IMR-90 (cell line): Measurements from ENCODE around the gene CDC42EP4. TPM values are rescaled to one million over a fixed set of nuclear protein-coding genes. Genes with fewer than 3 reads are reported as not detected.

Source experiments
- ATAC-seq: fragments of 200-7000 bp; cut with Tn5 transposase; 2 replicates; pipeline ENCODE4 v1.9.1; 2020; ENCODE audit warnings: low read depth, mild to moderate bottlenecking, moderate library complexity
- BruUV-seq: library from RNA; stranded (reverse); fragments of 400-500 nt; replicated peaks from 2 replicates; lab custom pipeline; 2021; lab: Mats Ljungman, UMichigan
- CTCF ChIA-PET: fragments of 300-600 bp; formaldehyde crosslinking; extraction: SDS; loops from one replicate; lab custom pipeline; 2021; ENCODE audit warnings: antibody characterized with exemption; lab: Yijun Ruan, JAX
- POLR2A ChIA-PET: fragments of 300-600 bp; sonication (Branson Sonifier 250); formaldehyde crosslinking; loops from one replicate; lab custom pipeline; 2022; ENCODE audit warnings: antibody characterized with exemption; ENCODE audit not compliant: unreplicated experiment; lab: Charles Lee
- DNase-seq: peaks from one replicate; pipeline ENCODE4 v3.0.0; 2013
- H2AFZ ChIP-seq: replicated peaks from 2 replicates; pipeline ENCODE3; 2013; ENCODE audit warnings: low read length, mild to moderate bottlenecking; ENCODE audit not compliant: poor library complexity
- H2AK5ac ChIP-seq: 2 replicates; pipeline ENCODE4 v1.6.1; 2013; ENCODE audit warnings: low read depth, low read length, inconsistent platforms
- H2AK9ac ChIP-seq: replicated peaks from 2 replicates; pipeline ENCODE3; 2013; ENCODE audit warnings: mild to moderate bottlenecking, low read depth, low read length, moderate library complexity; ENCODE audit not compliant: poor library complexity
- H2BK120ac ChIP-seq: 2 replicates; pipeline ENCODE4 v1.6.1; 2013; ENCODE audit warnings: low read depth, low read length, inconsistent platforms
- H2BK15ac ChIP-seq: 3 replicates; pipeline ENCODE4 v1.6.1; 2013; ENCODE audit warnings: low read depth, low read length, inconsistent platforms
- H2BK20ac ChIP-seq: 2 replicates; pipeline ENCODE4 v1.6.1; 2013; ENCODE audit warnings: low read depth, mild to moderate bottlenecking, inconsistent platforms, low read length, moderate library complexity
- H2BK5ac ChIP-seq: 2 replicates; pipeline ENCODE4 v1.6.1; 2013; ENCODE audit warnings: mild to moderate bottlenecking, low read depth, low read length, inconsistent platforms; ENCODE audit not compliant: poor library complexity, severe bottlenecking
- H3K14ac ChIP-seq: replicated peaks from 2 replicates; pipeline ENCODE4 v1.6.1; 2013; ENCODE audit warnings: low read depth, low read length, inconsistent platforms
- H3K18ac ChIP-seq: 2 replicates; pipeline ENCODE4 v1.6.1; 2013; ENCODE audit warnings: low read depth, low read length, control low read depth
- H3K23ac ChIP-seq: 2 replicates; pipeline ENCODE4 v1.6.1; 2013; ENCODE audit warnings: low read depth, low read length, inconsistent platforms
- H3K27ac ChIP-seq: 2 replicates; pipeline ENCODE4 v1.5.1; 2013; ENCODE audit warnings: mild to moderate bottlenecking, control low read depth, low read length; ENCODE audit not compliant: insufficient read depth
- H3K27me3 ChIP-seq: 2 replicates; pipeline ENCODE4 v1.6.1; 2013; ENCODE audit warnings: low read length; ENCODE audit not compliant: control insufficient read depth, insufficient read depth
- H3K36me3 ChIP-seq: 2 replicates; pipeline ENCODE4 v1.6.1; 2013; ENCODE audit warnings: low read length, mixed read lengths; ENCODE audit not compliant: control insufficient read depth, insufficient read depth
- H3K4ac ChIP-seq: 2 replicates; pipeline ENCODE4 v1.6.1; 2013; ENCODE audit warnings: low read depth, low read length, inconsistent platforms
- H3K4me1 ChIP-seq: 2 replicates; pipeline ENCODE4 v1.6.1; 2013; ENCODE audit warnings: low read length, mixed read lengths; ENCODE audit not compliant: control insufficient read depth, insufficient read depth
- H3K4me2 ChIP-seq: 2 replicates; pipeline ENCODE4 v1.6.1; 2013; ENCODE audit warnings: low read depth, mild to moderate bottlenecking, control low read depth, low read length, moderate library complexity
- H3K4me3 ChIP-seq: 2 replicates; pipeline ENCODE4 v1.5.1; 2013; ENCODE audit warnings: low read depth, mild to moderate bottlenecking, control low read depth, low read length, moderate library complexity; ENCODE audit not compliant: insufficient read depth
- H3K56ac ChIP-seq: 2 replicates; pipeline ENCODE4 v1.6.1; 2013; ENCODE audit warnings: low read length, inconsistent platforms; ENCODE audit not compliant: insufficient read depth; ENCODE audit errors: extremely low read depth
- H3K79me1 ChIP-seq, 2 experiments: 2 replicates each; pipeline ENCODE4 v1.6.1; 2013; ENCODE audit warnings: low read length in 2 of 2, inconsistent platforms in 1 of 2, low read depth in 1 of 2
- H3K9ac ChIP-seq: 2 replicates; pipeline ENCODE4 v1.6.1; 2013; ENCODE audit warnings: low read depth, low read length, control low read depth
- H3K9me1 ChIP-seq: 2 replicates; pipeline ENCODE4 v1.6.1; 2013; ENCODE audit warnings: low read length, inconsistent platforms; ENCODE audit not compliant: insufficient read depth
- H3K9me3 ChIP-seq: 2 replicates; pipeline ENCODE4 v1.6.1; 2013; ENCODE audit warnings: low read length; ENCODE audit not compliant: control insufficient read depth, insufficient read depth
- H4K20me1 ChIP-seq: 2 replicates; pipeline ENCODE4 v1.6.1; 2013; ENCODE audit warnings: low read length, inconsistent platforms; ENCODE audit not compliant: insufficient read depth
- H4K5ac ChIP-seq: 2 replicates; pipeline ENCODE4 v1.6.1; 2013; ENCODE audit warnings: mild to moderate bottlenecking, low read depth, low read length, control low read depth
- H4K8ac ChIP-seq, 2 experiments: 2 replicates each; pipeline ENCODE4 v1.6.1; 2013; ENCODE audit warnings: low read depth in 2 of 2, low read length in 2 of 2, control low read depth in 1 of 2, inconsistent platforms in 1 of 2
- H4K91ac ChIP-seq: 2 replicates; pipeline ENCODE4 v1.6.1; 2013; ENCODE audit warnings: low read depth, low read length, inconsistent platforms; ENCODE audit not compliant: insufficient read depth
- CEBPB ChIP-seq: IDR thresholded peaks from 2 replicates; pipeline ENCODE4 v1.6.1; 2012; ENCODE audit warnings: low read depth, low read length, improper control_type of control experiment
- CHD1 ChIP-seq: IDR thresholded peaks from 2 replicates; pipeline ENCODE4 v1.6.1; 2012; ENCODE audit warnings: low read depth, low read length, improper control_type of control experiment
- POLR2A ChIP-seq: IDR thresholded peaks from 2 replicates; pipeline ENCODE4 v1.6.1; 2012; ENCODE audit warnings: mild to moderate bottlenecking, low read depth, low read length
- RCOR1 ChIP-seq: IDR thresholded peaks from 2 replicates; pipeline ENCODE4 v1.6.1; 2012; ENCODE audit warnings: mild to moderate bottlenecking, low read length, improper control_type of control experiment; ENCODE audit not compliant: insufficient replicate concordance
- RFX5 ChIP-seq: IDR thresholded peaks from 2 replicates; pipeline ENCODE4 v1.8.0; 2012; ENCODE audit warnings: low read depth, mild to moderate bottlenecking, low read length, moderate library complexity
- WGBS, 2 experiments: methylation state at CpG; one replicate each; pipeline versions ENCODE4 v1.1.5 to v1.1.7; 2013; ENCODE audit warnings: missing lambda C conversion rate in 2 of 2; ENCODE audit not compliant: insufficient read length in 1 of 2; ENCODE audit errors: extremely low coverage in 2 of 2; 5-methylcytosine and 5-hydroxymethylcytosine counted together
- dilution Hi-C: fragments of 300-500 bp; cut with HindIII; formaldehyde crosslinking; loops from one replicate; pipeline ENCODE4 v1.14.3; 2018; ENCODE audit warnings: low sequenced_read_pairs; ENCODE audit not compliant: unreplicated experiment
- in situ Hi-C: fragments of 300-500 bp; cut with MboI; formaldehyde crosslinking; loops from 3 replicates; pipeline ENCODE4 v1.14.3; 2019; ENCODE audit warnings: low sequenced_read_pairs, inconsistent platforms, mixed read lengths
- intact Hi-C: fragments of 100-400 bp; cut with micrococcal nuclease; formaldehyde crosslinking; loops from 2 replicates; pipeline ENCODE4 v1.10.0; 2022
- polyA plus RNA-seq, 3 experiments: library from polyadenylated mRNA; depleted of rRNA; stranded (reverse); fragments of >200 nt; gene quantifications; 2 replicates each; pipeline ENCODE4 v1.2.3, GENCODE V29; 2012; ENCODE audit warnings: low replicate concordance in 1 of 3
- total RNA-seq: library from RNA; depleted of rRNA; stranded (reverse); fragments of >200 nt; gene quantifications from 2 replicates; pipeline ENCODE4 v1.2.3, GENCODE V29; 2012
- TF ChIP-seq, protein P1 (sequence below): fragments of 150-350 bp; IDR thresholded peaks from 2 replicates; pipeline ENCODE4 v1.6.1; 2016; ENCODE audit warnings: low read depth, mild to moderate bottlenecking, low read length, moderate library complexity, borderline replicate concordance

CDC42EP4 gene
- total and polyA plus RNA-seq, 2 of the 4 experiments (the other 2 are of a cell fraction) = 14.3 to 25.8 TPM

DNA sequence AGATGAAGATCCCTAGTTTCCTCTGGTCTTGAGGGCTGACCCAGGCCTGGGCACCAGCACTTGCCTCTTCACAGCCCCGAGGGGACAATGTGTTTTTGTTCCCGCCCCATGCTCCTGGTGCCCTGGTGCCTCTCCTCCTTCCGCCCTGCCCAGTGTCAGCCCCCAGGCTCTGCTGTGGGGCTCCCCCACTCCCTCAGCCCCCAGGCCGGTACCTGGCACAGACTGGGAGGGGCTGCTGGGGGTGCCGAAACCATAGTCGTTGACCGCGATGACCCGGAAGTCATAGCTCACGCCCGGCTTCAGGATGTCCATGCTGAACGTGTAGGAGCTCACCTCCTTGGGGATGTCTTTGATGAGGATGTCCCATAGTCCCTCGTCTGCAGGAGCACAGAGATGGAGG lies 40.5 kb upstream of the CDC42EP4 start:
- H4K8ac ChIP-seq = no peak overlapping the region
- H2AFZ ChIP-seq = no peak overlapping the region
- no peak overlapping the region for H3K23ac ChIP-seq
- no peak overlapping the region for H2AK5ac ChIP-seq
- WGBS, 2 experiments = 92% methylated on average over 7 of the region's 13 CpGs; no CpG with 5 or more reads in 1 of the 2 experiments
- peaks cover 7% of the 10 kb centered on the region; the same call in 1 of the 2 replicates for H3K4me1 ChIP-seq
- no peak overlapping the region for H3K56ac ChIP-seq
- no peak overlapping the region for H2AK9ac ChIP-seq
- H3K4me3 ChIP-seq = no peak overlapping the region
- ChIA-PET POLR2A (no interaction called here), CTCF (no interaction called here)
- no peak overlapping the region for H3K9ac ChIP-seq
- no peaks in the 10 kb centered on the region for H3K36me3 ChIP-seq
- no peaks in the 10 kb centered on the region; the same call in 1 of the 2 replicates for H4K20me1 ChIP-seq
- dilution Hi-C loops (no loop called here), in situ Hi-C loops (loop anchor here (25.0 kb wide), 1 partner anchor 765 kb away; no protein-coding TSS in a partner anchor), intact Hi-C loops (no loop called here)
- no peak for ATAC-seq
- no peak overlapping the region for H4K5ac ChIP-seq
- no peaks in the 10 kb centered on the region for H3K79me1 ChIP-seq
- H3K18ac ChIP-seq = no peak overlapping the region
- H2BK20ac ChIP-seq = no peak overlapping the region
- H3K14ac ChIP-seq = no peak overlapping the region
- H3K4ac ChIP-seq = no peak overlapping the region
- H3K27ac ChIP-seq = no peak overlapping the region
- no peak overlapping the region for H3K4me2 ChIP-seq
- H2BK120ac ChIP-seq = no peak overlapping the region
- no peak overlapping the region for H4K91ac ChIP-seq
- H2BK15ac ChIP-seq = no peak overlapping the region
- no peak for DNase-seq
- no peaks in the 10 kb centered on the region; the same call in 1 of the 2 replicates for H3K27me3 ChIP-seq
- 0 out of 2 replicates have a peak, but pooled peaks cover 4% of the 10 kb centered on the region for H3K9me1 ChIP-seq
- no peak overlapping the region for H2BK5ac ChIP-seq
- no TSS peak for BruUV-seq
- TF ChIP-seq POLR2A (no peak), RFX5 (no peak), CEBPB (no peak), RCOR1 (no peak), CHD1 (no peak)
- TF ChIP-seq, protein P1, sequence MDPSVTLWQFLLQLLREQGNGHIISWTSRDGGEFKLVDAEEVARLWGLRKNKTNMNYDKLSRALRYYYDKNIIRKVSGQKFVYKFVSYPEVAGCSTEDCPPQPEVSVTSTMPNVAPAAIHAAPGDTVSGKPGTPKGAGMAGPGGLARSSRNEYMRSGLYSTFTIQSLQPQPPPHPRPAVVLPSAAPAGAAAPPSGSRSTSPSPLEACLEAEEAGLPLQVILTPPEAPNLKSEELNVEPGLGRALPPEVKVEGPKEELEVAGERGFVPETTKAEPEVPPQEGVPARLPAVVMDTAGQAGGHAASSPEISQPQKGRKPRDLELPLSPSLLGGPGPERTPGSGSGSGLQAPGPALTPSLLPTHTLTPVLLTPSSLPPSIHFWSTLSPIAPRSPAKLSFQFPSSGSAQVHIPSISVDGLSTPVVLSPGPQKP = no peak
- no peaks in the 10 kb centered on the region for H3K9me3 ChIP-seq
